Prostate gland (tissue), 2 donors: Measurements from ENCODE around the gene NINJ2.

Source experiments
- POLR2A ChIP-seq: fragments of 450-650 bp; IDR thresholded peaks from one replicate; pipeline ENCODE4 v1.6.1; 2016; ENCODE audit warnings: antibody characterized with exemption, mild to moderate bottlenecking
- TF ChIP-seq, protein P1 (sequence below), 4 experiments: fragments of 200-600 bp in 2 of 4; fragments of 450-650 bp in 2 of 4; sonication (generic) in 2 of 4; IDR thresholded peaks; 1 replicate in 3 of 4; 2 replicates in 1 of 4; pipeline ENCODE4 v1.5.1; 2016 to 2019; ENCODE audit warnings: antibody characterized with exemption in 4 of 4, mild to moderate bottlenecking in 2 of 4, moderate library complexity in 2 of 4

DNA sequence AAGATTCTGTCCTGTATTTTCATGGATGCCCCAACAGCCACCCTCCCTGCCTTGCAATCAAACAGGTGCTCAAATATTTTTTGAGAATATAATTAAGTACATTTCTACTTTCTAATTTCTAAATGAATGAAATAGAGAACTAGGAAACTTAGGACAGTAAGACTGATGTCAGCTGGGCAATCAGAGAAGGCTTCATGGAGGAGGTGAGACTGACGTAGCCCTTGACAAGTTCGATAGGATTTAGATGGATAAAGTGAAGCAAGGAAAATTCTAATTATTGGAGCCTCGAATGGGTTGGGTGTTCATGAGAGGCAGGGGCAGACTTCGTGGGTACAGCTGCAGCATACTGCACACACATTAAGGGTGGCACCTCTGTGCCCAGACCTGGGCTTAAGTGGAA lies 36.0 kb downstream of the NINJ2 start:
- TF ChIP-seq, protein P1, sequence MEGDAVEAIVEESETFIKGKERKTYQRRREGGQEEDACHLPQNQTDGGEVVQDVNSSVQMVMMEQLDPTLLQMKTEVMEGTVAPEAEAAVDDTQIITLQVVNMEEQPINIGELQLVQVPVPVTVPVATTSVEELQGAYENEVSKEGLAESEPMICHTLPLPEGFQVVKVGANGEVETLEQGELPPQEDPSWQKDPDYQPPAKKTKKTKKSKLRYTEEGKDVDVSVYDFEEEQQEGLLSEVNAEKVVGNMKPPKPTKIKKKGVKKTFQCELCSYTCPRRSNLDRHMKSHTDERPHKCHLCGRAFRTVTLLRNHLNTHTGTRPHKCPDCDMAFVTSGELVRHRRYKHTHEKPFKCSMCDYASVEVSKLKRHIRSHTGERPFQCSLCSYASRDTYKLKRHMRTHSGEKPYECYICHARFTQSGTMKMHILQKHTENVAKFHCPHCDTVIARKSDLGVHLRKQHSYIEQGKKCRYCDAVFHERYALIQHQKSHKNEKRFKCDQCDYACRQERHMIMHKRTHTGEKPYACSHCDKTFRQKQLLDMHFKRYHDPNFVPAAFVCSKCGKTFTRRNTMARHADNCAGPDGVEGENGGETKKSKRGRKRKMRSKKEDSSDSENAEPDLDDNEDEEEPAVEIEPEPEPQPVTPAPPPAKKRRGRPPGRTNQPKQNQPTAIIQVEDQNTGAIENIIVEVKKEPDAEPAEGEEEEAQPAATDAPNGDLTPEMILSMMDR (IDR thresholded peaks at IDR 0.05): no peak
- TF ChIP-seq POLR2A: no peak
